C4-2B (cell line): ENCODE data around the gene CSMD2.

ENCODE experiments used
- H3K27ac ChIP-seq: fragments of 450-650 bp; 2 replicates; pipeline ENCODE4 v1.5.1; 2017
- ZFX ChIP-seq: fragments of 450-650 bp; IDR thresholded peaks from 2 replicates; pipeline ENCODE4 v1.6.1; 2017
- TF ChIP-seq, protein P1 (sequence below): fragments of 450-650 bp; conservative IDR thresholded peaks from 2 replicates; pipeline ENCODE4 v1.5.1; 2017; ENCODE audit warnings: mild to moderate bottlenecking

The CSMD2 gene

GRCh38 chr1:33656467-33657005 lies 508.5 kb downstream of the CSMD2 start:
- H3K27ac ChIP-seq: no peak overlapping the region
- TF ChIP-seq, protein P1, sequence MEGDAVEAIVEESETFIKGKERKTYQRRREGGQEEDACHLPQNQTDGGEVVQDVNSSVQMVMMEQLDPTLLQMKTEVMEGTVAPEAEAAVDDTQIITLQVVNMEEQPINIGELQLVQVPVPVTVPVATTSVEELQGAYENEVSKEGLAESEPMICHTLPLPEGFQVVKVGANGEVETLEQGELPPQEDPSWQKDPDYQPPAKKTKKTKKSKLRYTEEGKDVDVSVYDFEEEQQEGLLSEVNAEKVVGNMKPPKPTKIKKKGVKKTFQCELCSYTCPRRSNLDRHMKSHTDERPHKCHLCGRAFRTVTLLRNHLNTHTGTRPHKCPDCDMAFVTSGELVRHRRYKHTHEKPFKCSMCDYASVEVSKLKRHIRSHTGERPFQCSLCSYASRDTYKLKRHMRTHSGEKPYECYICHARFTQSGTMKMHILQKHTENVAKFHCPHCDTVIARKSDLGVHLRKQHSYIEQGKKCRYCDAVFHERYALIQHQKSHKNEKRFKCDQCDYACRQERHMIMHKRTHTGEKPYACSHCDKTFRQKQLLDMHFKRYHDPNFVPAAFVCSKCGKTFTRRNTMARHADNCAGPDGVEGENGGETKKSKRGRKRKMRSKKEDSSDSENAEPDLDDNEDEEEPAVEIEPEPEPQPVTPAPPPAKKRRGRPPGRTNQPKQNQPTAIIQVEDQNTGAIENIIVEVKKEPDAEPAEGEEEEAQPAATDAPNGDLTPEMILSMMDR: no peak

GRCh38 chr1:33655496-33655895 lies 509.5 kb downstream of the CSMD2 start:
- no peak overlapping the region for H3K27ac ChIP-seq
- TF ChIP-seq, protein P1: no peak
- TF ChIP-seq ZFX: no peak

DNA sequence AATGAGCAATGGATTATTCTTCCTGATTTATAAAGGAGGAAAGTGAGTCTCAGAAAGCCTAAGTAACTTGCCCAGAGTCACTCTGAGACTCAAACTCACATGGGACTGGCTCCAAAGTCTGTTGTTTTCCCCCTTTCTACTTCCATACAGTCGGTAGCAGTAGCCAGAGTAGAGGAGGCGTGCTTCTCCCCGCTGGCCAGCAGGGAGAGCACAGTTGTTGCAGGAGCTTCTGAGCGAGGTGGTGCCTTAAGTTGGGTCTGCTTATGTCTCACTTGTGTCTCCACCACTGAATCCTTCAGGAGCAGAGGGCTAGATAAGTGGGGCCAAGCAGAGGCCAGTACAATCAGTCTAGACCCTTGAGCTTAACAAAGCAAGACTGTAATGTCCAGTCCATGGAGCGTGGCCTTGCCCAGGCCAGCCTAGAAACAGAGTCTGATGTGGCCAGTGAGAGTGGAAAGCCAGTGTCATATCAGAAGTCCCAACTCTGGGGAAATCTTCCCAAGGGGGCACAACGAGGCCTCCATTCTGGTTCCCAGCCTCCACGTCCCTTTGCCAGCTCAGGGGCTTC lies 510.7 kb downstream of the CSMD2 start:
- no peak for TF ChIP-seq ZFX
- TF ChIP-seq, protein P1: peak; percentile 60
- H3K27ac ChIP-seq: no peak overlapping the region

DNA sequence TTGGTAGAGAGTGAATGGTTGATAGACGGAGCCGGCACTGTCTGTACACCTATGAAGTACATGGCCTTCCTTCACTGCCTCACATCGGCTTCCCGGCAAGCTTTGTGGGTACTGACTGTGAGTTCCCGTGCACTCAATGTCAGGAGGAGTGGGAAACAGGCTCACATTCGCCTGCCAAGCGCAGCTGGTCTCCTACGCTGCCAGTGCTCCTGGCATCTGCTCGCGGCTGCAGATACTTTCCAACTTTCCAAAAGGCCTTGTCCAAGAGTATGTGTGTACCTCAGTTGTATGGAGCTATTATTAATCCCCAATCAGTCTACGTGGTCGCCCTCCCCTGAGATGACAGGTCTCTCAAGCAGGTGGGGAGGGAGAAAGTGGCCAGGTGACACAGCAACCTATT lies 511.8 kb downstream of the CSMD2 start:
- TF ChIP-seq ZFX: no peak
- no peak overlapping the region for H3K27ac ChIP-seq

GRCh38 chr1:33650708-33651107 lies 514.3 kb downstream of the CSMD2 start:
- no peak overlapping the region for H3K27ac ChIP-seq
- no peak for TF ChIP-seq ZFX
- TF ChIP-seq, protein P1: no peak

- no peak for TF ChIP-seq ZFX
- TF ChIP-seq, protein P1: no peak
- no peak overlapping the region for H3K27ac ChIP-seq
Measured at GRCh38 chr1:33649759-33650158, 515.3 kb downstream of the CSMD2 start.

GRCh38 chr1:33643216-33643615 lies 521.8 kb downstream of the CSMD2 start:
- TF ChIP-seq, protein P1: no peak
- TF ChIP-seq ZFX: no peak

More at GRCh38 chr1:33643216-33643615, 521.8 kb downstream of the CSMD2 start:
- H3K27ac ChIP-seq: no peak overlapping the region
